Measurements from ENCODE around the gene EVI5L.

Gene EVI5L

DNA sequence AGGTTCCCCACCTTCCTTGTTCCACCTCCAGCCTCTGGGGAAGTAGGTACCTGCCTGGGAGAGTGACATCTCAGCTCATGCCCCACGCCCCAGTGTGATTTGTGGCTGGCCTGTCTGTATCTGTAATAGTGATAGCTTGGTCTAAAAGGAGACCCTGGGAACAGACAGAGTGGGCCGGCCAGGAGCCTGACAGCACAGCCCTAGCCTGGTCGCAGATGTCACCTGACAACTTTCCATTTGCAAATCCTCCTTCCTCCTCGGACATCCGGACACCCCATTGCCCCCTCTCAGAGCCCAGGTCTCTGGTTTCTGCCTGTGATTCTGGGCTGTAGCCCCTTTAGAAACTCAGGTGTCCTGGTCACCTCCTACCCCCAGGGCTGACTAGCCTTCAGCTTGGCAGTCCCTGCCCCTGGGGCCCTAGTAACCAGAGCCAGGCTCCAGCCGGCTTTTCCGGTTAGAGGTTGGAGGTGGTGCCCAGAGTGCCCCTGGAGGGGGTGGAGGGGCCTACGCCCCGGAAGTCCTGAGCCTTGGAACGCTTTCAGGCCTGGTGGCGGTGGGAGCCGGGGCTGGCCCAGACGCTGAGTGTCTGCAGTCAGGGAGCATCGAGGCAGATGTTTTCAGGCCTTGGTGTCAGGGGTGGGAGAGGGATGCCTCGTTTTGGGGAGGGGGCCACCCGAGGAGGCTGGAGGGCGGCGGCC lies 64.7 kb downstream of the EVI5L start:
- no peak for DNase-seq (ENCODE audit: low read depth)
- no peak overlapping the region for H3K4me3 ChIP-seq (ENCODE audit: low read length)
- no peak for TF ChIP-seq CTCF (conservative IDR thresholded peaks at IDR 0.05; ENCODE audit: low read length)

DNA sequence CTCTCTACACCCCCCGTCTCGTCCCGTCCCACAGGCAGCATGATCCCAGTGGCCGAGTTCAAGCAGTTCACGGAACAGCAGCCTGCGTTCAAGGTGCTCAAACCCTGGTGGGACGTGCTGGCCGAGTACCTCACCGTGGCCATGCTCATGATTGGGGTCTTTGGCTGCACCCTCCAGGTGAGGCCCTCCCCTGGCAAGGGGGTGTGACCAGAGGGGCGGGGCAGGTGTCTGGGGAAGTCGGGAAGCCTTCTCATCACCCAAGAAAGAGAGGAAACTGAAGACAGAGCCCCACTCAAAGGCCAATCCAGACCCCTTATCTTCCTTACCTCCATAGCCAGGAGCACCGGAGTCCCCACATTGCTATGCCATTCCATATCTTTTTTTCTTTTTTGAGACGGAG lies 65.5 kb downstream of the EVI5L start:
- DNase-seq (ENCODE audit: low read depth), result no peak
- no peak for TF ChIP-seq CTCF (conservative IDR thresholded peaks at IDR 0.05; ENCODE audit: low read length)
- H3K4me3 ChIP-seq (ENCODE audit: low read length), result no peak overlapping the region

- no peak overlapping the region for H3K4me3 ChIP-seq (ENCODE audit: low read length)
- no peak for TF ChIP-seq CTCF (conservative IDR thresholded peaks at IDR 0.05; ENCODE audit: low read length)
- DNase-seq (ENCODE audit: low read depth), result no peak
These were observed 67.3 kb downstream of the EVI5L start for GRCh38 chr19:7897292-7897691.

DNA sequence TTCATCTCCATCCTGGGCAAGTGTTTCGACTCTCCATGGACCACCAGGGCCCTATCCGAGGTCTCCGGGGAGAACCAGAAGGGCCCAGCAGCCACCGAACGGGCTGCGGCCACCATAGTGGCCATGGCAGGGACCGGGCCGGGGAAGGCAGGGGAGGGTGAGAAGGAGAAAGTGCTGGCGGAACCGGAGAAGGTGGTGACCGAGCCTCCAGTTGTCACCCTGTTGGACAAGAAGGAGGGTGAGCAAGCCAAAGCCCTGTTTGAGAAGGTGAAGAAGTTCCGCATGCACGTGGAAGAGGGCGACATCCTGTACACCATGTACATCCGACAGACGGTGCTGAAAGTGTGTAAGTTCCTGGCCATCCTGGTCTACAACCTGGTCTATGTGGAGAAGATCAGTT lies 68.9 kb downstream of the EVI5L start:
- no peak overlapping the region for H3K4me3 ChIP-seq (ENCODE audit: low read length)
- no peak for DNase-seq (ENCODE audit: low read depth)
- no peak for TF ChIP-seq CTCF (conservative IDR thresholded peaks at IDR 0.05; ENCODE audit: low read length)

- no peak for TF ChIP-seq CTCF (conservative IDR thresholded peaks at IDR 0.05; ENCODE audit: low read length)
- no peak overlapping the region for H3K4me3 ChIP-seq (ENCODE audit: low read length)
- no peak for DNase-seq (ENCODE audit: low read depth)
These were observed 69.8 kb downstream of the EVI5L start for GRCh38 chr19:7899751-7900378.

DNA sequence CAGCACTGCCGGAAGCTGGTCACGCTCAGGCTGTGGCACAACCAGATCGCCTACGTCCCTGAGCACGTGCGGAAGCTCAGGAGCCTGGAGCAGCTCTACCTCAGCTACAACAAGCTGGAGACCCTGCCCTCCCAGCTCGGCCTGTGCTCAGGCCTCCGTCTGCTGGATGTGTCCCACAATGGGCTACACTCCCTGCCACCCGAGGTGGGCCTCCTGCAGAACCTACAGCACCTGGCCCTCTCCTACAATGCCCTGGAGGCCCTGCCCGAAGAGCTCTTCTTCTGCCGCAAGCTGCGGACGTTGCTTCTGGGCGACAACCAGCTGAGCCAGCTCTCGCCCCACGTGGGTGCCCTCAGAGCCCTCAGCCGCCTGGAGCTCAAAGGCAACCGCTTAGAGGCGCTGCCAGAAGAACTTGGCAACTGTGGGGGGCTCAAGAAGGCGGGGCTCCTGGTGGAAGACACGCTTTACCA lies 70.4 kb downstream of the EVI5L start:
- TF ChIP-seq CTCF (conservative IDR thresholded peaks at IDR 0.05; ENCODE audit: low read length), result no peak
- H3K4me3 ChIP-seq (ENCODE audit: low read length), result no peak overlapping the region
- DNase-seq (ENCODE audit: low read depth), result no peak

DNA sequence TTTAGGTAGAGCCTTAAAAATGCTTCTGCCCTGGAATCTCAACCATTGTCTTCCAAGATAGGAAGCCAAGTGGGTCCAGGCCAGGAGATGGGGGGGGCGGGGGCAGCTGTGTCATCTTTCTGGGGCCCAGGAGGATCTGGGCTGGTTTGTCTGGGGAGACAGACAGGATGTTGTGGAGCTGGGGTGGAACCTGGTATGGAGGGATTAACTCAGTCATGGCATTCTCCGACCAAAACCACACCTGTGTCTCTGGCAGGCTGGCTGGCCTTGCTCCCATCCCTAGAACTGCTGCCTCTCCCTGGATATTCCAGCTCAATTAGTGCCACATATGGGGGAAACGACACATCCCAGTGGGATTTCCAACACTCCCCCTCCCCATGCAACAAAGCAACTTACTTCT lies 70.9 kb downstream of the EVI5L start:
- no peak for TF ChIP-seq CTCF (conservative IDR thresholded peaks at IDR 0.05; ENCODE audit: low read length)
- no peak for DNase-seq (ENCODE audit: low read depth)
- H3K4me3 ChIP-seq (ENCODE audit: low read length), result no peak overlapping the region
